NCI-H1694 (cell line): Measurements from ENCODE around the gene AKAP4.

Experiments
- DNase-seq: peaks from one replicate; lab custom pipeline; 2025; lab: John Stamatoyannopoulos, UW

AKAP4 gene, protein sequence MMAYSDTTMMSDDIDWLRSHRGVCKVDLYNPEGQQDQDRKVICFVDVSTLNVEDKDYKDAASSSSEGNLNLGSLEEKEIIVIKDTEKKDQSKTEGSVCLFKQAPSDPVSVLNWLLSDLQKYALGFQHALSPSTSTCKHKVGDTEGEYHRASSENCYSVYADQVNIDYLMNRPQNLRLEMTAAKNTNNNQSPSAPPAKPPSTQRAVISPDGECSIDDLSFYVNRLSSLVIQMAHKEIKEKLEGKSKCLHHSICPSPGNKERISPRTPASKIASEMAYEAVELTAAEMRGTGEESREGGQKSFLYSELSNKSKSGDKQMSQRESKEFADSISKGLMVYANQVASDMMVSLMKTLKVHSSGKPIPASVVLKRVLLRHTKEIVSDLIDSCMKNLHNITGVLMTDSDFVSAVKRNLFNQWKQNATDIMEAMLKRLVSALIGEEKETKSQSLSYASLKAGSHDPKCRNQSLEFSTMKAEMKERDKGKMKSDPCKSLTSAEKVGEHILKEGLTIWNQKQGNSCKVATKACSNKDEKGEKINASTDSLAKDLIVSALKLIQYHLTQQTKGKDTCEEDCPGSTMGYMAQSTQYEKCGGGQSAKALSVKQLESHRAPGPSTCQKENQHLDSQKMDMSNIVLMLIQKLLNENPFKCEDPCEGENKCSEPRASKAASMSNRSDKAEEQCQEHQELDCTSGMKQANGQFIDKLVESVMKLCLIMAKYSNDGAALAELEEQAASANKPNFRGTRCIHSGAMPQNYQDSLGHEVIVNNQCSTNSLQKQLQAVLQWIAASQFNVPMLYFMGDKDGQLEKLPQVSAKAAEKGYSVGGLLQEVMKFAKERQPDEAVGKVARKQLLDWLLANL

DNA sequence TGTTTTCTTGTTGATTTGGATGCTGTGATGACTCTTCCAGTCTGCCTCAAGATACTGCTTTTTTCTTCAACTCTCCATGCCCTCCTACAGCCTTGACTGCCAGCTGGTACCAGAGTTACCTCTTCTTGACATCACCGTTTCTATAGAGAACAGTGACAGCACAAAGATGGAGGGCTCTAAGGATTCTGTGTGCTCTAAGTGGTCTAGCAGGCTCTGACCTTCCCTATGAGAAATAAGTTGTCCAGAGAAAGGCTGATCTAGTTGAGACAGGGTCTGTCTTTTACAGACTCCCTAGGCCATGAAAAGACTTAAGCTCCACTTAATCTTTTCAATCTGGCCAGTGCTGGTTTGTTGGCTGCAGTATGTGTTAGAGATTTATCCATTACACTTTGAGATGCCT lies at the start of gene AKAP4:
Gene AKAP4, minus strand, starts transcription at position 101 of the 400 bp plus-strand sequence. CDS start 118 bp downstream, outside the sequence.
- DNase-seq: no peak

DNA sequence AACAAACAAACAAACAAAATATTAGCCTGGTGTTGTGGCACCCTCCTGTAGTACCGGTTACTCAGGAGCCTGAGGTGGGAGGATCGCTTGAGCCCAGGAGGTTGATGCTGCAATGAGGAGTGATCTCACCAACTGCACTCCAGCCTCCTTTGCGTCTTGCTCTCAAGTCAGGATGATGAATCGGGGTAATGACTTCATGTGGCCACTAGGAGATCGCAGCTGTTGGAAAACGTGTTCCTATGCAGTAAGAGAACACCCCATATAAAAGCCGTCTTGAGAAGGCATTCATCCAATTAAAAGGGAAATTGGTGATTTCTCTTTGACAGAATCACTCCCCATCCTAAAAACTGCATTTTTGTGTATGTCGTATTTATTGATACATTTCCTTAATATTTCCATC lies 10.7 kb upstream of the AKAP4 start:
- peak; percentile 1 for DNase-seq

DNA sequence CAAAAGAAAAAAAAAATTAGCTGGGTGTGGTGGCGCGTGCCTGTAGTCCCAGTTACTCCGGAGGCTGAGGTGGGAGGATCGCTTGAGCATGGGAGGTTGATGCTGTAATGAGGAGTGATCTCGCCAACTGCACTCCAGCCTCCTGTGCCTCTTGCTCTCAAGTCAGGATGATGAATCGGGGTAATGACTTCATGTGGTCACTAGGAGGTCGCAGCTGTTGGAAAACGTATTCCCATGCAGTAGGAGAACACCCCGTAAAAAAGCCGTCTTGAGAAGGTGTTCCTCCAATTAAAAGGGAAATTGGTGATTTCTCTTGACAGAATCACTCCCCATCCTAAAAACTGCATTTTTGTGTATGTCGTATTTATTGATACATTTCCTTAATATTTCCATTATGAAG lies 5.9 kb upstream of the AKAP4 start:
- DNase-seq: no peak

DNA sequence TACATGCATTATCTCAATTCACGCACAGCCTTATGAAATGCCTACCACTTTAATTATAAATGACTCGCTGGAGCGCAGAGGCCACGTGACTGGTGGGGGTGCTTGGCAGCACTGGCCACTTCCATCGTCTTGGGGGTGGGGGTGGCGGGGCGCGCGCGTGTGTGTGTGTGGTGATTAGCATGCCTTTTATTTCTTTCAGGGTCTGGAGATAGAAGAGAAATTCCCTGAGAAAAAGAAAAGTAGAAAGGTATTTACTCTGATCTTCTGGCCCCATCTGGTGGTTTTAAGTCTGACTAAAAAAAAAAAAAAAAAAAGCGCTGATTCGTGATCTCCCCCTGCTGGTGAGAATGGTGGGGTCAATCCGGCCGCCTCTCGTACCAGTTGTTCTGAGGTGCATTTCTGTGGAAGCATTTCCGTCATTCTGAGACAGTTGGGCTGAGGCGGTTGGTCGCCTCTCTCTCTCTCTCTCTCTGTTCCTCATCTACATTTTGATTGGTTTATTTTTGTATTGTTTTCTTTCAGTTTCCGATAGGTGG lies 3.6 kb upstream of the AKAP4 start, which contains the start of gene CCNB3:
Gene CCNB3, plus strand, starts transcription at position 402 of the 536 bp plus-strand sequence. CDS start 80,399 bp downstream, outside the sequence.
- peak; percentile 66 for DNase-seq

DNA sequence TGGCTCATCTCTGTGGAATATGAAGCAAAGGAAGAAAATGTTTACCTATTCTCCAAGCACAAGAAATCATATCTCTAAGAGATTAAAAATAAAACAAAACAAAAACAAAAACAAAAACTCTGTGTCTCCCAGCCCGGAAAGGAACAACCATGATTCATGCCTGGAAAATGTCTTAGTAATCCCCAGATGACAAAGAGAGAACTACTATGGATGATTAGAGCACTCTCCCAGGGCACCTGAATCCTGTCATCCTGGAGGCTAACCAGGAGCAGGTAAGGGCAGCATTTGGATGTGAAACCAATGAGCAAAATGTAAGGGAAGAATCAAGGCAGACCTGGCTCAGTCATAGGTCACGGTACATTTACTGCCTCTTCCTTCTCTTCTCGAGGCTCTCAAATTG lies 1.7 kb upstream of the AKAP4 start:
- DNase-seq: no peak

DNA sequence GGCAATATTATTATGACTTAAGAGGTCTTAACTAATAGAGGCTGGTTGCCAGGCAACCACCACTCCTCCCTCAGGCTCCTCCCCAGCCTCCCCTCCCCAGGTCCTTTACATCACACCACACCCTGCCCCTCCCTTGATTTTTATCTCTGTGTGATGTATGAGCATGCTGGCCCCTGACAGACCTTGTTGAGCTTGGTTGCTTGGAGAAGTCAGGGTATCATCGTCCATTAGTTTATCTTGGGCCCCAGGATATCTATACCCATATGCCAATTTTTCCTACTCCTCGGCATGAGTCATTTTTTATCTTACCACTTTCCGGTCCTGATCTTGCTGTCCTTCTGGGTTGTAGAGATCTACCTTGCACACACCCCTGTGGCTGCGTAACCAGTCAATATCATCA lies 2.5 kb downstream of the AKAP4 start:
- no peak for DNase-seq

DNA sequence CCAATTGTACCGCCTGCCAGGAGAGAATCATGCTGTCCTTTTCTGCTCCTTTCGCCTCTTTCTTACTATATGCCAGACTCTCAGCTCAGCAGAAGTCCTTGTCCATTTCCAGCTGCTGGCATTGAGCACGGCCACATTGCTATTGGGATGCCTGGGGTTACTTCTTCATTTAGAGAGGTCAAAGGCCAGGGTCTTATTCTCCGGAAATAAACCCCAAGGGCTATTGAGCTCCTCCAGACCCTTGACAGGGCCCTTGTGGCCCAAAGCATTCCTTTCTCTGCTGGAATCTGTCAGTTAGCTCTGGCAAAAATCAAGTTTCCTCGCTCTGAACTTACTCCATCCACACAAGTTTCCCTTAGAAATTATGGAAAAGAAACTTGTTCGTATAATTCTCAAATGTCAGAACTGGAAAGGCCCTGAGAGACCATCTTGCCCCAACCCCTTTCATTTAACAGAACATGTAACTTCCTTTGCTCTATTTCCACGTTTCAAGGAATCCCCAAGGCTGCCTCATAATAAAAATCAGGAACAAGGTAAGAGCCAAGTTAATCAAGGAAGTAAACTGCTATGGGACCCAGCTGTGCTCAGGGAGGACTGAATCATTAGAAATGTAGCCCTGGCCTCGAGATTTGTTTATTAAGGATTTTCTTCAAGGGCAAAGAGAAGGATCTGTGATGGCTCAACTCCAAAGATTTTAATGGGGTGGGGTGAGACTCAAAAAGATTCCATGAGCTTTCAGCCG lies 11.8 kb downstream of the AKAP4 start:
- no peak for DNase-seq

DNA sequence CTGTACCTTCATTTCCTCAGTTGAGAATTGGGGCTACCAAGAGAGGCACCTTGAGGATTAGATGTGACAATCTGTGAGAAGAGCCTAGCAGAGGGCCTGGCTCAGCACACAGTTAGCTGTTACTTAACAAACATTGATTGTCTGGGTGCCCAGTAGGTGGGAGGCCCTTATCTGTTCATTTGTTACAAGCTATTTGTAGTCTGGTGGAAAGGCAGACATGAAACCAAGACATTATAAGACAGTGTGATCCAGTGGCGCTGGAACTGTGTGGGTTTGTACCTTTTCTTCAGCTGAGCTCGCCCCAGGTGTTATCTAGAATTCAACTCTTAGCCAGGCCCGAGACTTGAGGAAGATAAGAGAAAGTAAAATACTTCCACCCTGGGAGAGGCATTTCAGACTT lies 16.9 kb downstream of the AKAP4 start:
- no peak for DNase-seq

DNA sequence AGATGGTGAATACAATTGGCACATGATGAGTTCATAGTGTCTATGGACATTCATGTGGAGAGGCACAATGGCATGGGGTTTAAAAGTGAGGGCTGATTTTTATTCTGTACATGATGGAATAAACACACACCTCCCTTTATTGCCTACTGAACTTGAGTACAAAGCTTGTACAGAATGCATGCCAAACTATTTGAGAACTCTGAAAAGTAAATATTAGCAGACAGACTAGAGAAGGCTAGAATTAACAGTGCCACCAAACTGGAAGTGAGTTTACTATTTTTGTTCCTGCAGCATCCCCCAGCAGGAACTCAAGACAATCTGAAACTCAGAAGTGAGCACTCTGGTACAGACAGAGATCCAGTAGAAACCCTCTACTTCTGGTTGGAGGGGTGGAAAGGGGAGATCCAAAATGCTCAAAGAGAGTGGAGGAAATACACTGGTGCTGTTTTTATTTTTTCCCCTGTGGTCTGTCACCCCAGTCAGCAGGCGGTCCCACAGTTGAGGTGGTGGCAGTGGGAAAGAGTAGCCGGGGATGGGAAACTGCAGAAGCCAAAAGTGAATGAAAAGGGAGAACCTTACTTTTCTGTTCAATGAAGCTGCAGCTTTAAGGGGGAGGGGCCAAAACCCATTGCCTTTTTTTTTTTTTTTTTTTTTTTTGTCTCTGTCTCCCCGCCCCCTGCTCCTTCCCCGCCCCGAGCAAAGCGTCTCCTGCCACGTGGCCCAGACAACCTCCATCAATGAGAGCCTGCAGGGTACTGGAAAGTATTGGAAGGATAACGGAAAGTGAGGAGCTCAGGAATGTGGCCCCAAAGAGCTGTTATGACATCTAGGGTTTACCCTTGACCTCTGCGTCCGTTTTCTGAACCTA lies 20.5 kb downstream of the AKAP4 start:
- DNase-seq: no peak

DNA sequence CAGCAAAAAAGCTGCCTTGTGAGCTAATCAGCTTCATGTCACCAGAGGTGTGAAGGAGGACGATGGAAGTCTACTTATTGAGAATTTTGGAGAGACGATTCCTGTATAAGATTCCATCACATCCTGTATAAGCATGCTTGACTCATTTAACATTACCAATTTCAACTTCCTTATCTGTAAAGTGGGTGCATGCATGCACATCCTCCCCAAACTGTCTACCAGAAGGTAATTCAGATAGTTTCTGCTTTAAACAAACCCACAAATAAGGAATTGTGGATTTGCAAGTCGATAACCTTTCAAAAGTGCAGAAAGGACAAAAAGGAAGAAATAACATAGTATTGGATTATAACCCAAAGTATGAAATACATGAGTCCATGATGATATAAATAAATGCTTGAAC lies 31.1 kb downstream of the AKAP4 start:
- DNase-seq: no peak

DNA sequence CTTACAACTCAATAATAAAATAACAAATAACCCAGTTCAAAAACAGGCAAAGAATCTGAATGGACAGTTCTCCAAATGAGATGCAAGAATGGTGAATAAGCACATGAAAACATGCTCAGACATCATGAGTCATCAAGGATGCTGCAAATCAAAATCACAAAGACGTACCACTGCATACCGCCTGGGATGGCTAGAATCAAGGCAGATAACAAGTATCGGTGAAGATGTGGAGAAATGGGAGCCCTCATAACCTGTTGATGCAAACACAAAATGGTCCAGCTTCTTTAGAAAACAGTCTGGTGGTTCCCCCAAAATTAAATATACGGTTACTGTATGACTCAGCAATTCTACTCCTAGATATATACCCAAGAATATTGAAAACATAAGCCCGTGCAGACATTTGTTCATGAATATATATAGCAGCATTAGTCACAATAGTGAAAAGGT lies 32.5 kb downstream of the AKAP4 start:
- no peak for DNase-seq

DNA sequence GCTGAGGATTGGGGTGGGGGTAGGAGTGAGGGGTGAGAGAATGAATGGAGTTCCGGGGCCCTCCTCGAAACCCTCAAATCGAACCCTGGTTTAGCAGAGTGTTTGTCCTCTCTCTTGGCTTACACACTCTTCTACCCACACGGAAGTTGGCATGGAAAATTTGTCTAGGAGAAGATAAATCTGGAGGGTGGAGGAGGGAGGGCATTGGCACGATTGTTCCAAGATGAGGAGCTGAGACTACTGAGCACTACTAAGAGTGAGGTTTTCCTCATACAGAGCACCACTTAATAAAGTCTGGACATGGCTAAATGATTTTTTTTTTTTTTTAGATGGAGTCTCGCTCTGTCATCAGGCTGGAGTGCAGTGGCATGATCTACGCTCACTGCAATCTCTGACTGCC lies 33.4 kb downstream of the AKAP4 start:
- DNase-seq: no peak

DNA sequence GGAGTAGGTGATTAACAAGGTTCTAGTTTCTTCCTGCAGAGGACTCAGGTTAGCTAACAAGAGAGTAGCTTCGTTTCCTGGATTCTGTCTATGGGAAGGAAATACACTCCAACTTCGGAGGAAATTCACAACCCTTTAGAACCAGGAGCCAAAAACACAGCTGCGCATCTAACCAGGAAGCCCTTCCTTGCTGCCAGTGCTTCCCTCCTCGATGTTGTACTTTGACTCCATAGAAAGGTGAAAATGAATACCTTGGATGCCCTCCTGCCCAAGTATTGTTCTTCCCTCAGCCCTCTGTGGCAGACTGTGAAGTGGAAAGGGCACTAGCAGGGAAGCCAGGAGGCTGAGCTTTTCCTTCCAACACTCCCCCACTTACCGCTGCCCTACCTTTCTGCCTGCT lies 35.1 kb downstream of the AKAP4 start:
- no peak for DNase-seq

DNA sequence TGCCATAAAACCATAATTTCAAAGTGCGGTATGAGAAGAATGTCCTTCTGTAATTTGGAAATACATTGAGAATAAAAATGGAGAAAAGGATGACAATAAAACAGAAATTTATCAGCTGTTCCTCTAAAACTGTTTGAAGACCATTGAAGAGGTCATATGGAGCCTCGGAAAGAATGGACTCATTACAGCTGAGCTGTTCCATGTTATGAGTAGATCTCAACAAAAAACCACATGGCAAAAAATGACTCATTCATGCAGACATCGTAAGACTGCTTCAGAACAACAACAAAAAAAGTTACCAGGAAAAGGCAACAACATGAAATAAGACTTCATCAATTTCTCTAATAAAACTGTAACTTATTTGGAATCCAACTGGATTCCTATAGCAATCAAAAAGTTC lies 39.7 kb downstream of the AKAP4 start:
- no peak for DNase-seq

DNA sequence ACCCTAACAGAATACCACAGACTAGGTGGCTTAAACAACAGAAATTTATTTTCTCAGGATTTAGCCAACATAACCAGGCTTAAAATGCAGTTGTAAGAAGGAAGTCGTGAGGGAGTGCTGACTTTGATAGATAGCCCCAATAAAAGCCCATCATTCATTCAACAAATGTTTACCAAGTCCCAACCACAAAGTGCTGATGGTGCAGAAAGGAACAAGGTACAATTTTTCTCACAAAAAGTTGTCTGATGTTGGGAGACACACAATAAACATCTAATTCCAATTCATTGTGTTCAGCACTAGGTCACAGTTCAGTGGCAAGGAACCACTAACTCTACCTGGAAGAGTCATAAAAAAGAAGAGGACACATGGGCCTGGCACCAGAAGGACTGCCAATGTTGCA lies 42.2 kb downstream of the AKAP4 start:
- no peak for DNase-seq

DNA sequence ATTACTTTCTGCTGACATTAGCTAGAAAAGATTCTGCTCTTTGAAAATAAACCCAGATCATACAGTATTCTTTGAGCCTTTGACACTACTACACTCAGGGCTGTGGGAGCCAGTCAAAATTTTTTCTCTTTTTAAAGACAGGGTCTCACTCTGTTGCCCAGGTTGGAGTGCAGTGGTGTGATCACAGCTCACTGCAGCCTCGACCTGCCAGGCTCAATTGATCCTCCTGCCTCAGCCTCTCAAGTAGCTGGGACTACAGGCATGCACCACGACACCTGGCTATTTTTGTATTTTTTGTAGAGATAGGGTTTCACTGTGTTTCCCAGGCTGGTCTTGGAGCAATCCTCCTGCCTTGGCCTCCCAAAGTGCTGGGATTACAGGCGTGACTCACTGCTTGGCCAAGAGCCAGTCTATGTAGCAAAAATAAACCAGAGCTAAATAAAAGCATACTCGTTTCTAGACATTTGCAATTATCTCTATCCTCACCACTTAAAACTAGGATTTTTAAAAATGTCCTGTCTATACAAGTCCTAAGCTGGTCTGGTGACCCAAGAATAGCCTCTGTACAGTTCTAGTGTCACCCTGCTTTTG lies 43.2 kb downstream of the AKAP4 start:
- no peak for DNase-seq

DNA sequence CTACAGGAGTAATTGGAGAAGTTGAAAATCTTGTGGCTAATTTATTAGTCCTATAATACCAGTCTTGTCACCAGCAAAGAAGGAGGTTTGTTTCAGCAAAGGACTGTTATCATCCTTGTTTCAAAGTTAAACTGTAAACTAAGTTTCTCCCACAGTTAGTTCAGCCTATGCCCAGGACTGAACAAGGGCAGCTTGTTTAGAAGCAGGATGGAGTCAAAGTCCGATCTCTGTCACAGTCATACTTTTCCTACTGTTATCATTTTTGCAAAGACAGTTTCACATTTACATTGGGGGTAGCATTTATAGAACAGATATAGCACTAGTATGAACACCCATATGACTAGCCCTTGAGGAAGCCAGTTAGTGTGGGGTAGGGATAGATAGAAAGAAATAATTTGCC lies 46.4 kb downstream of the AKAP4 start:
- no peak for DNase-seq

DNA sequence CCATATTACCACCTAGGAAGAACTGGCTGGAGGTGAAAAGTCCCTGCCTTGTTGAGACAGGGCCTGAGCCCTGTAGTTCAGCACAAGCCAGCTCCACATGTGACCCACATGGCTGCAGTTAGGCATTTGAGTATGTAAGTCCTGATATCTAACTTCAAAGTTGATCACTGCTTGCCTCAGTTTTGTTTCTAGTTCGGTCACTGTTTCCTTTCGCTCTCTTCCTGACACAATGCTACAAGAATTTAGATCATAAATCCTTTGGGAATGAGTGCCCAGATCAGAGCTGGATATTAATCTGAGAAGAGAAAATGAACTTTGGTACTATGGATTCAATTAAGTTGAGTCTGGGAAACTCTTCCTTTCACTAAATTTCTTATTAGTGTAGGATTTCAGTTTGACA lies 48.4 kb downstream of the AKAP4 start:
- DNase-seq: no peak

DNA sequence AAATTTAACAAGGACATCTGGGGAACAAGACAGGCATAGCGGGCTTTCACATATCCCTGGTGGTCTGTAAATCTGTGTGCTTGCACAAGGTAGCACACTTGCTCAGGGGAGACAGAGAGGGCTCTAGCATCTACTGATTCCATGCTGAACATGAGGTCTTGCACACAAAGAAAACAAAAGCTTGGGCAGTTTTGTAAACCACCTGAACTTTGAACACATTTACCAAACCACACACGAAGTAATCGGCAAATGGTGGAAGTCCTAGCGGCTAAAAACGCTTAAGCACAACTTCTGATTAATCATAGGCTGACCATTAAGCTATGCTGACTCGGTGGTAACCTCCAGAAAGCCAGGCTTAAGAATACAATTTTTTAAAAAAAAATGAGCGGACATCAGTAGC lies 52.8 kb downstream of the AKAP4 start:
- DNase-seq: no peak
